IPS-15b (cell line): ENCODE data around the gene OR2Z1.
"Not testable (repeated sequence)": the region's sequence is repeated elsewhere in the genome, so short reads cannot be mapped to it uniquely, and the experiment has no call there.

Experiments
- H3K27me3 ChIP-seq: one replicate; pipeline ENCODE4 v1.6.1; 2013; ENCODE audit warnings: low read length; ENCODE audit not compliant: control insufficient read depth, insufficient read depth
- H3K36me3 ChIP-seq: one replicate; pipeline ENCODE4 v1.6.1; 2013; ENCODE audit warnings: low read length; ENCODE audit not compliant: control insufficient read depth, insufficient read depth
- H3K4me1 ChIP-seq: one replicate; pipeline ENCODE4 v1.6.1; 2013; ENCODE audit warnings: mild to moderate bottlenecking, low read length; ENCODE audit not compliant: control insufficient read depth, insufficient read depth
- H3K4me3 ChIP-seq: one replicate; pipeline ENCODE4 v1.5.1; 2013; ENCODE audit warnings: low read depth, low read length
- H3K9ac ChIP-seq: one replicate; pipeline ENCODE4 v1.6.1; 2013; ENCODE audit warnings: low read depth, mild to moderate bottlenecking, low read length
- H3K9me3 ChIP-seq: one replicate; pipeline ENCODE4 v1.6.1; 2013; ENCODE audit warnings: mild to moderate bottlenecking, low read length; ENCODE audit not compliant: control insufficient read depth, insufficient read depth

OR2Z1 gene

GRCh38 chr19:8705742-8706141, 15.7 kb upstream of the OR2Z1 start:
- H3K9ac ChIP-seq = no peak overlapping the region
- H3K4me1 ChIP-seq = peaks cover 3% of the 10 kb centered on the region
- no peaks in the 10 kb centered on the region for H3K36me3 ChIP-seq
- H3K9me3 ChIP-seq = no peaks in the 10 kb centered on the region
- H3K27me3 ChIP-seq = no peaks in the 10 kb centered on the region
- H3K4me3 ChIP-seq = no peak overlapping the region

- H3K27me3 ChIP-seq, H3K36me3 ChIP-seq, H3K9ac ChIP-seq, H3K9me3 ChIP-seq, H3K4me3 ChIP-seq, H3K4me1 ChIP-seq: not testable (repeated sequence)
Observed at GRCh38 chr19:8710337-8710736, 11.1 kb upstream of the OR2Z1 start.

- H3K9me3 ChIP-seq = peaks cover 7% of the 10 kb centered on the region
- no peaks in the 10 kb centered on the region for H3K4me1 ChIP-seq
- no peak overlapping the region for H3K4me3 ChIP-seq
- H3K36me3 ChIP-seq = no peaks in the 10 kb centered on the region
- no peak overlapping the region for H3K9ac ChIP-seq
- no peaks in the 10 kb centered on the region for H3K27me3 ChIP-seq
Observed at GRCh38 chr19:8722032-8722431, 598 bp downstream of the OR2Z1 start.

- Histone ChIP-seq H3K9me3 (peaks cover 11% of the 10 kb centered on the region), H3K9ac (no peak overlapping the region), H3K4me1 (no peaks in the 10 kb centered on the region), H3K27me3 (no peaks in the 10 kb centered on the region), H3K4me3 (no peak overlapping the region), H3K36me3 (no peaks in the 10 kb centered on the region)
Observed at GRCh38 chr19:8724276-8724675, 2.8 kb downstream of the OR2Z1 start.

- Histone ChIP-seq H3K27me3 (no peaks in the 10 kb centered on the region), H3K4me1 (no peaks in the 10 kb centered on the region), H3K9me3 (peaks cover 13% of the 10 kb centered on the region)
Observed at GRCh38 chr19:8731428-8732169, 10.2 kb downstream of the OR2Z1 start.

GRCh38 chr19:8738377-8738776, 16.9 kb downstream of the OR2Z1 start:
- no peaks in the 10 kb centered on the region for H3K4me1 ChIP-seq
- no peaks in the 10 kb centered on the region for H3K36me3 ChIP-seq
- no peaks in the 10 kb centered on the region for H3K27me3 ChIP-seq
- H3K9me3 ChIP-seq = no peaks in the 10 kb centered on the region
- H3K9ac ChIP-seq = no peak overlapping the region
- H3K4me3 ChIP-seq = no peak overlapping the region

More at GRCh38 chr19:8731428-8732169, 10.2 kb downstream of the OR2Z1 start:
- Histone ChIP-seq H3K4me3 (no peak overlapping the region), H3K9ac (no peak overlapping the region), H3K36me3 (no peaks in the 10 kb centered on the region)

- not testable (repeated sequence) for H3K9ac ChIP-seq, H3K9me3 ChIP-seq, H3K4me1 ChIP-seq, H3K27me3 ChIP-seq, H3K4me3 ChIP-seq, H3K36me3 ChIP-seq
Observed at GRCh38 chr19:8739291-8740065, 18.0 kb downstream of the OR2Z1 start.

GRCh38 chr19:8767257-8767656, 45.8 kb downstream of the OR2Z1 start:
- not testable (repeated sequence) for H3K36me3 ChIP-seq, H3K9ac ChIP-seq, H3K27me3 ChIP-seq, H3K4me1 ChIP-seq, H3K4me3 ChIP-seq, H3K9me3 ChIP-seq

GRCh38 chr19:8769265-8769664, 47.8 kb downstream of the OR2Z1 start:
- not testable (repeated sequence) for H3K9ac ChIP-seq, H3K4me3 ChIP-seq, H3K9me3 ChIP-seq, H3K27me3 ChIP-seq, H3K36me3 ChIP-seq, H3K4me1 ChIP-seq

GRCh38 chr19:8773587-8773986, 52.2 kb downstream of the OR2Z1 start:
- not testable (repeated sequence) for H3K4me1 ChIP-seq, H3K4me3 ChIP-seq, H3K36me3 ChIP-seq, H3K27me3 ChIP-seq, H3K9me3 ChIP-seq, H3K9ac ChIP-seq
